DMS53 (cell line): Measurements from ENCODE around the gene TPRG1L.
"Not testable (repeated sequence)": the region's sequence is repeated elsewhere in the genome, so short reads cannot be mapped to it uniquely, and the experiment has no call there.

ENCODE experiments used
- DNase-seq: peaks from one replicate; lab custom pipeline; 2025; lab: John Stamatoyannopoulos, UW

Gene TPRG1L

GRCh38 chr1:3624200-3625136, at the start of gene TPRG1L:
TPRG1L (plus strand) TSS chr1:3625015; CDS start chr1:3625073, 58 bp downstream.
- peak; percentile 98 for DNase-seq

- DNase-seq = not testable (repeated sequence)
Observed at GRCh38 chr1:3575515-3575914, 49.3 kb upstream of the TPRG1L start.

- no peak for DNase-seq
Observed at GRCh38 chr1:3575993-3576392, 48.8 kb upstream of the TPRG1L start.

- DNase-seq = no peak
Observed at GRCh38 chr1:3577300-3577699, 47.5 kb upstream of the TPRG1L start.

- no peak for DNase-seq
Observed at GRCh38 chr1:3577711-3578432, 46.9 kb upstream of the TPRG1L start.

GRCh38 chr1:3578433-3578805, 46.4 kb upstream of the TPRG1L start:
- DNase-seq = no peak

GRCh38 chr1:3578906-3579305, 45.9 kb upstream of the TPRG1L start:
- DNase-seq = no peak

- DNase-seq = no peak
Observed at GRCh38 chr1:3579626-3580025, 45.2 kb upstream of the TPRG1L start.

GRCh38 chr1:3580231-3580630, 44.6 kb upstream of the TPRG1L start:
- no peak for DNase-seq

GRCh38 chr1:3581296-3582036, 43.3 kb upstream of the TPRG1L start:
- no peak for DNase-seq

GRCh38 chr1:3583751-3584150, 41.1 kb upstream of the TPRG1L start:
- not testable (repeated sequence) for DNase-seq

- no peak for DNase-seq
Observed at GRCh38 chr1:3584915-3585314, 39.9 kb upstream of the TPRG1L start.

GRCh38 chr1:3585353-3585868, 39.4 kb upstream of the TPRG1L start:
- DNase-seq = not testable (repeated sequence)

- no peak for DNase-seq
Observed at GRCh38 chr1:3585940-3586568, 38.8 kb upstream of the TPRG1L start.

- peak; percentile 43 for DNase-seq
Observed at GRCh38 chr1:3586986-3587759, 37.6 kb upstream of the TPRG1L start.

GRCh38 chr1:3588395-3588794, 36.4 kb upstream of the TPRG1L start:
- peak; percentile 14 for DNase-seq

- DNase-seq = peak; percentile 60
Observed at GRCh38 chr1:3590139-3590763, 34.6 kb upstream of the TPRG1L start.

GRCh38 chr1:3590951-3591865, 33.6 kb upstream of the TPRG1L start:
- no peak for DNase-seq

- no peak for DNase-seq
Observed at GRCh38 chr1:3593334-3593733, 31.5 kb upstream of the TPRG1L start.
